Measurements from ENCODE around the gene ZNF280C.
A peak's percentile ranks its signal among the peaks of the same experiment; 100 is the strongest.
"Not testable (repeated sequence)": the region's sequence is repeated elsewhere in the genome, so short reads cannot be mapped to it uniquely, and the experiment has no call there.

ZNF280C gene

DNA sequence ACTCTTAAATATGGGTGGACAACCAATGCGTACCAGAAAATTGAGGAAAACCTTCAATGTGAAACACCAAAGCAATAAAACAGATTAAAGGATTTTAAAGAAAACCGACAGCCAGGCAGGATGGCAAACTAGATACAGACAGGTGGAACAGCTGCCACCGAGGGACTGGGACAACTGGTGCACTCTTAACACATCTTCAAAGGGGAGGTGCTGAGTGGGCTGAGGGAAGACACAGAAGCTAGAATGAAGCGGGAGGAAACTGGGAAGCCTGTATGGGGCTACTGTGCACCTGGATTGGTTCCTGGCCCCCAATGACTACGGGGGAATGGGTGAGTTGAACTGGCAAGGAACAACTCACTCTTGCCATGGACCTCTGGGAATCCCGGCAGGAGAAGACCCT, 20.7 kb downstream of the ZNF280C start:
- Histone ChIP-seq H2AK5ac (ENCODE audit: low read length) (no peak overlapping the region), H4K12ac (ENCODE audit: low read depth, low read length) (no peak overlapping the region), H3K23ac (ENCODE audit: low read length) (no peak overlapping the region), H3K4me1 (ENCODE audit: control insufficient read depth in 1 of 2, insufficient read depth in 2 of 2, low read length in 2 of 2) (no peaks in the 10 kb centered on the region), H2BK5ac (ENCODE audit: low read depth, low read length, poor library complexity) (no peak overlapping the region), H3K27me3 (ENCODE audit: insufficient read depth, low read length) (no peaks in the 10 kb centered on the region), H3K27ac (ENCODE audit: low read depth, low read length) (no peak overlapping the region), H3K9me3 (ENCODE audit: insufficient read depth, low read depth, low read length) (no peaks in the 10 kb centered on the region), H3K14ac (ENCODE audit: low read length) (no peak overlapping the region), H2AFZ (ENCODE audit: insufficient read depth, low read length, poor library complexity) (no peak overlapping the region), H3K9ac (ENCODE audit: low read length) (no peak overlapping the region), H3K79me2 (ENCODE audit: control insufficient read depth, insufficient read depth, low read length, poor library complexity) (no peaks in the 10 kb centered on the region), H3K4ac (ENCODE audit: low read depth, low read length) (no peak overlapping the region), H4K8ac (ENCODE audit: low read depth, low read length) (no peak overlapping the region), H3K79me1 (ENCODE audit: low read length) (no peaks in the 10 kb centered on the region), H2BK120ac (ENCODE audit: insufficient read depth, low read length, poor library complexity) (no peak overlapping the region), H3K4me3 (ENCODE audit: low read depth, low read length) (no peak overlapping the region), H4K91ac (ENCODE audit: low read depth, low read length) (no peak overlapping the region), H3K36me3 (ENCODE audit: control insufficient read depth in 1 of 2, insufficient read depth in 2 of 2, low read length in 2 of 2) (peaks cover 3% of the 10 kb centered on the region in 2 experiments), H3K4me2 (ENCODE audit: low read length) (no peak overlapping the region), H2BK12ac (ENCODE audit: low read length) (no peak overlapping the region), H3K18ac (ENCODE audit: low read length) (no peak overlapping the region)
- DNase-seq, result no peak
- WGBS (ENCODE audit: extremely low coverage, insufficient coverage, insufficient read length), result no CpG with 5 or more reads among the region's 6 CpGs

DNA sequence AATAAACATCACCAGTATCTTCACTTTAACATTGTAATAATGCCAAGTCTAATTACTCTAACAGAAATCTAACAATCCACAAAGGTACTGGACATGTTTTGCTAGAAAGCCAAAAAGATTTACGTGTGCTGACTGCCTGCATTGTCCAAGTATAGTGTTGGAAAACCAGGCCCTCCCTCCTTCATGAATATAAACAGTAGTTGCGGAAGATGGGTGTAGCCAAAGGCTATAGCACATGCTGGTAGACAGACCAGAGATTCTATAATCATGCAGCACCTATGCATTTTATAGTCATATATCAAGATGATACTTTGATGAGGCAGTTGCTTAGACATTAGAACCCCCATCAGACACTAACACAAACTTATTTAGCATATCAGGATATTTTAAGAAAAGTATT, 22.6 kb downstream of the ZNF280C start:
- no peak overlapping the region for H3K23ac ChIP-seq (ENCODE audit: low read length)
- H2BK5ac ChIP-seq (ENCODE audit: low read depth, low read length, poor library complexity), result no peak overlapping the region
- H3K9me3 ChIP-seq (ENCODE audit: insufficient read depth, low read depth, low read length), result no peaks in the 10 kb centered on the region
- no peak overlapping the region for H3K27ac ChIP-seq (ENCODE audit: low read depth, low read length)
- H3K14ac ChIP-seq (ENCODE audit: low read length), result no peak overlapping the region
- no peak overlapping the region for H3K4me2 ChIP-seq (ENCODE audit: low read length)
- no peak overlapping the region for H2BK120ac ChIP-seq (ENCODE audit: insufficient read depth, low read length, poor library complexity)
- no peak overlapping the region for H4K8ac ChIP-seq (ENCODE audit: low read depth, low read length)
- no peak overlapping the region for H3K18ac ChIP-seq (ENCODE audit: low read length)
- H3K79me1 ChIP-seq (ENCODE audit: low read length), result no peaks in the 10 kb centered on the region
- H3K4me3 ChIP-seq (ENCODE audit: low read depth, low read length), result no peak overlapping the region
- H3K4me1 ChIP-seq (ENCODE audit: control insufficient read depth in 1 of 2, insufficient read depth in 2 of 2, low read length in 2 of 2), result no peaks in the 10 kb centered on the region
- no peak overlapping the region for H4K12ac ChIP-seq (ENCODE audit: low read depth, low read length)
- no peak overlapping the region for H3K9ac ChIP-seq (ENCODE audit: low read length)
- H2AK5ac ChIP-seq (ENCODE audit: low read length), result no peak overlapping the region
- no peak overlapping the region for H2AFZ ChIP-seq (ENCODE audit: insufficient read depth, low read length, poor library complexity)
- H3K4ac ChIP-seq (ENCODE audit: low read depth, low read length), result no peak overlapping the region
- no peaks in the 10 kb centered on the region for H3K79me2 ChIP-seq (ENCODE audit: control insufficient read depth, insufficient read depth, low read length, poor library complexity)
- no peak overlapping the region for H2BK12ac ChIP-seq (ENCODE audit: low read length)
- H4K91ac ChIP-seq (ENCODE audit: low read depth, low read length), result no peak overlapping the region
- peaks cover 3 to 4% of the 10 kb centered on the region in 2 experiments for H3K36me3 ChIP-seq (ENCODE audit: control insufficient read depth in 1 of 2, insufficient read depth in 2 of 2, low read length in 2 of 2)
- no CpG with 5 or more reads among the region's 2 CpGs for WGBS (ENCODE audit: extremely low coverage, insufficient coverage, insufficient read length)
- DNase-seq, result peak; percentile 19 to 53
- H3K27me3 ChIP-seq (ENCODE audit: insufficient read depth, low read length), result no peaks in the 10 kb centered on the region

DNA sequence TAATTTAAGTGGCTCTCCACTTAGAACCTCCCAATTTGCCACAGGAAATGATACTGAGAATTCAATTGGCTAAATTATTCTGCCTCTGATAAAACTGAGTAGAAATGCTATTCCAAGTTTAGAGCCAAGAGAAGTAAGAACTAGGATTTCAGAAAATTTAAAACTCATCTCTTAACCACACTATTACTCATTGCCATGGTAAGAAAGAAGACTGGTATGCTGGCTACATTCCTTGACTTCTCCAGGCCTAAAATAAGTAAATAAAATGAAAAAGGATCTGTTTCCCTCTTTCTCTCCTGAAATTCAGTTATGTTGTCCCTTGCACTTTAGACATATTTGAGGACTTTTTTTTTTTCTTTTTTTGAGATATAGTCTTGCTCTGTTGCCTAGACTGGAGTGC, 23.3 kb downstream of the ZNF280C start:
- H2BK12ac ChIP-seq (ENCODE audit: low read length), result no peak overlapping the region
- no peak overlapping the region for H3K18ac ChIP-seq (ENCODE audit: low read length)
- no peaks in the 10 kb centered on the region for H3K9me3 ChIP-seq (ENCODE audit: insufficient read depth, low read depth, low read length)
- DNase-seq, result peak in 1 of 2 donors; percentile 24
- no peaks in the 10 kb centered on the region for H3K4me1 ChIP-seq (ENCODE audit: control insufficient read depth in 1 of 2, insufficient read depth in 2 of 2, low read length in 2 of 2)
- H3K14ac ChIP-seq (ENCODE audit: low read length), result no peak overlapping the region
- H3K9ac ChIP-seq (ENCODE audit: low read length), result no peak overlapping the region
- no peak overlapping the region for H4K8ac ChIP-seq (ENCODE audit: low read depth, low read length)
- H2AK5ac ChIP-seq (ENCODE audit: low read length), result no peak overlapping the region
- H4K12ac ChIP-seq (ENCODE audit: low read depth, low read length), result no peak overlapping the region
- H2BK120ac ChIP-seq (ENCODE audit: insufficient read depth, low read length, poor library complexity), result no peak overlapping the region
- no peaks in the 10 kb centered on the region for H3K27me3 ChIP-seq (ENCODE audit: insufficient read depth, low read length)
- no peak overlapping the region for H3K27ac ChIP-seq (ENCODE audit: low read depth, low read length)
- peaks cover 3 to 4% of the 10 kb centered on the region in 2 experiments for H3K36me3 ChIP-seq (ENCODE audit: control insufficient read depth in 1 of 2, insufficient read depth in 2 of 2, low read length in 2 of 2)
- no peaks in the 10 kb centered on the region for H3K79me1 ChIP-seq (ENCODE audit: low read length)
- H3K4ac ChIP-seq (ENCODE audit: low read depth, low read length), result no peak overlapping the region
- H2AFZ ChIP-seq (ENCODE audit: insufficient read depth, low read length, poor library complexity), result no peak overlapping the region
- H2BK5ac ChIP-seq (ENCODE audit: low read depth, low read length, poor library complexity), result no peak overlapping the region
- no peaks in the 10 kb centered on the region for H3K79me2 ChIP-seq (ENCODE audit: control insufficient read depth, insufficient read depth, low read length, poor library complexity)
- no peak overlapping the region for H4K91ac ChIP-seq (ENCODE audit: low read depth, low read length)
- no peak overlapping the region for H3K23ac ChIP-seq (ENCODE audit: low read length)
- H3K4me2 ChIP-seq (ENCODE audit: low read length), result no peak overlapping the region
- no peak overlapping the region for H3K4me3 ChIP-seq (ENCODE audit: low read depth, low read length)

DNA sequence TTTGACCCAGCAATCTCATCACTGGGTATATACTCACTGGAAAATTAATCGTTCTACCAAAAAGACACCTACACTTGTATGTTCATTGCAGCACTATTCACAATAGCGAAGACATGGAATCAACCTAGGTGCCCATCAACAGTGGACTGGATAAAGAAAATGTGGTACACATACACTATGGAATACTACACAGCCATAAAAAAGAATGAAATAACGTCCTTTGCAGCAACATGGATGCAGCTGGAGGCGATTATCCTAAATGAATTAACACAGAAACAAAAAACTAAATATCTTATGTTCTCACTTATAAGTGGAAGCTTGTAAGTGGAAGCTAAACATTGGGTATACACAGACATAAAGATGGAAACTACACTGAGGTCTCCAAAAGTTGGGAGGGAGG, 37.5 kb downstream of the ZNF280C start:
- not testable (repeated sequence) for DNase-seq; H2BK12ac ChIP-seq (ENCODE audit: low read length); H2AFZ ChIP-seq (ENCODE audit: insufficient read depth, low read length, poor library complexity); H3K79me2 ChIP-seq (ENCODE audit: control insufficient read depth, insufficient read depth, low read length, poor library complexity); H3K18ac ChIP-seq (ENCODE audit: low read length); H3K4me3 ChIP-seq (ENCODE audit: low read depth, low read length); H4K12ac ChIP-seq (ENCODE audit: low read depth, low read length); H3K4ac ChIP-seq (ENCODE audit: low read depth, low read length); H4K91ac ChIP-seq (ENCODE audit: low read depth, low read length); H3K14ac ChIP-seq (ENCODE audit: low read length); H3K79me1 ChIP-seq (ENCODE audit: low read length); H2BK120ac ChIP-seq (ENCODE audit: insufficient read depth, low read length, poor library complexity); H4K8ac ChIP-seq (ENCODE audit: low read depth, low read length); H3K27ac ChIP-seq (ENCODE audit: low read depth, low read length); H2BK5ac ChIP-seq (ENCODE audit: low read depth, low read length, poor library complexity); H2AK5ac ChIP-seq (ENCODE audit: low read length); H3K36me3 ChIP-seq (ENCODE audit: control insufficient read depth in 1 of 2, insufficient read depth in 2 of 2, low read length in 2 of 2); H3K27me3 ChIP-seq (ENCODE audit: insufficient read depth, low read length); H3K9me3 ChIP-seq (ENCODE audit: insufficient read depth, low read depth, low read length); H3K4me2 ChIP-seq (ENCODE audit: low read length); H3K23ac ChIP-seq (ENCODE audit: low read length); H3K4me1 ChIP-seq (ENCODE audit: control insufficient read depth in 1 of 2, insufficient read depth in 2 of 2, low read length in 2 of 2); H3K9ac ChIP-seq (ENCODE audit: low read length)
- no CpG with 5 or more reads among the region's 4 CpGs for WGBS (ENCODE audit: extremely low coverage, insufficient coverage, insufficient read length)

All from trophoblast cell (in vitro differentiated cells and primary cell).